K562 (cell line): ENCODE results near the gene MAGIX. TPM values are rescaled to one million over a fixed set of nuclear protein-coding genes. Genes with fewer than 3 reads are reported as not detected.

Source experiments
- ASH1L ChIP-seq: fragments of 450-650 bp; IDR thresholded peaks from 2 replicates; pipeline ENCODE4 v1.6.1; 2018; ENCODE audit warnings: borderline replicate concordance, mild to moderate bottlenecking, low read depth; ENCODE audit not compliant: partially characterized antibody
- ATF7 ChIP-seq: fragments of 450-650 bp; IDR thresholded peaks from 2 replicates; pipeline ENCODE4 v1.7.1; 2014; ENCODE audit warnings: mild to moderate bottlenecking, moderate library complexity
- CBX3 ChIP-seq, 2 experiments: IDR thresholded peaks; 1 replicate in 1 of 2; 2 replicates in 1 of 2; pipeline ENCODE4 v1.6.1; 2012; ENCODE audit warnings: inconsistent platforms in 2 of 2, low read length in 2 of 2, borderline replicate concordance in 1 of 2, control low read depth in 1 of 2
- CEBPG ChIP-seq, 3 experiments: fragments of 200-800 bp in 1 of 3; sonication (Bioruptor generic) in 1 of 3; sonication (generic) in 1 of 3; formaldehyde crosslinking in 1 of 3; IDR thresholded peaks in 2 of 3; conservative IDR thresholded peaks in 1 of 3; 2 replicates each; pipeline versions ENCODE4 v1.6.1 to v1.8.0; 2016 to 2022; ENCODE audit warnings: missing compliant biosample characterization in 2 of 3, missing genetic modification characterization in 2 of 3, mild to moderate bottlenecking in 1 of 3, missing genetic modification reagents in 1 of 3
- CREB1 ChIP-seq, 2 experiments: sonication (generic) in 1 of 2; formaldehyde crosslinking in 1 of 2; IDR thresholded peaks; 2 replicates each; pipeline versions ENCODE4 v1.6.1 to v1.8.0; 2012 to 2022; ENCODE audit warnings: inconsistent platforms in 1 of 2, mild to moderate bottlenecking in 1 of 2, missing genetic modification reagents in 1 of 2, moderate library complexity in 1 of 2
- GTF2A2 ChIP-seq: IDR thresholded peaks from 2 replicates; pipeline ENCODE4 v1.6.1; 2016; ENCODE audit warnings: mild to moderate bottlenecking, missing genetic modification characterization, missing compliant biosample characterization
- HIVEP1 ChIP-seq: fragments of 250-450 bp; sonication (Bioruptor Pico); IDR thresholded peaks from 2 replicates; pipeline ENCODE4 v1.4.0; 2020; ENCODE audit warnings: mild to moderate bottlenecking
- ILF3 ChIP-seq: fragments of 450-650 bp; IDR thresholded peaks from 2 replicates; pipeline ENCODE4 v1.6.1; 2018; ENCODE audit warnings: antibody characterized with exemption, mild to moderate bottlenecking, moderate library complexity, borderline replicate concordance
- MCM7 ChIP-seq, 2 experiments: fragments of 450-650 bp; IDR thresholded peaks; 2 replicates each; pipeline ENCODE4 v1.6.1; 2016 to 2018
- MECOM ChIP-seq: fragments of 250-450 bp; sonication (Bioruptor Pico); IDR thresholded peaks from 2 replicates; pipeline ENCODE4 v1.8.0; 2022; ENCODE audit warnings: inconsistent platforms
- MNT ChIP-seq, 2 experiments: fragments of 450-650 bp; conservative IDR thresholded peaks; 2 replicates each; pipeline ENCODE4 v1.6.1; 2017; ENCODE audit warnings: mild to moderate bottlenecking in 2 of 2, moderate library complexity in 2 of 2
- NCOA2 ChIP-seq, 2 experiments: fragments of 450-650 bp; IDR thresholded peaks; 2 replicates each; pipeline ENCODE4 v1.6.1; 2018; ENCODE audit warnings: mild to moderate bottlenecking in 2 of 2, moderate library complexity in 1 of 2; ENCODE audit not compliant: partially characterized antibody in 2 of 2
- RBBP5 ChIP-seq: fragments of 200-600 bp; sonication (generic); IDR thresholded peaks from 2 replicates; pipeline ENCODE4 v1.6.1; 2012; ENCODE audit warnings: borderline replicate concordance, mild to moderate bottlenecking, low read length, control low read depth, inconsistent platforms; ENCODE audit not compliant: insufficient read depth, poor library complexity, severe bottlenecking
- TAF1 ChIP-seq: IDR thresholded peaks from 2 replicates; pipeline ENCODE4 v1.6.1; 2011; ENCODE audit warnings: mild to moderate bottlenecking, low read length, moderate library complexity; ENCODE audit not compliant: insufficient read depth, control insufficient read depth, severe bottlenecking; ENCODE audit errors: extremely low read depth
- XRCC3 ChIP-seq: fragments of 450-650 bp; IDR thresholded peaks from 2 replicates; pipeline ENCODE4 v1.6.1; 2017; ENCODE audit warnings: mild to moderate bottlenecking, moderate library complexity
- ZBTB26 ChIP-seq: fragments of 450-650 bp; formaldehyde crosslinking; IDR thresholded peaks from 2 replicates; pipeline ENCODE4 v1.4.0; 2022; ENCODE audit warnings: missing genetic modification characterization
- ZNF316 ChIP-seq: fragments of 450-650 bp; IDR thresholded peaks from 2 replicates; pipeline ENCODE4 v1.6.1; 2016
- ZNF586 ChIP-seq: fragments of 450-650 bp; formaldehyde crosslinking; conservative IDR thresholded peaks from 2 replicates; pipeline ENCODE4 v1.4.0; 2020; ENCODE audit warnings: mild to moderate bottlenecking, moderate library complexity
- polyA plus RNA-seq, 8 experiments: library from polyadenylated mRNA; depleted of rRNA in 4 of 8; stranded (reverse) in 5 of 8; unstranded in 3 of 8; fragments of >200 nt; fragmentation: Nextera tagmentation in 2 of 8; fragmentation: Illumina TruSeq in 1 of 8; extraction: Ambion mirVana in 2 of 8; extraction: Trizol in 1 of 8; gene quantifications; 2 replicates each; pipeline versions ENCODE4 v1.2.1 to v1.2.3, GENCODE V29; 2011 to 2014; ENCODE audit warnings: inconsistent platforms in 1 of 8, missing spikeins in 1 of 8
- total RNA-seq, 7 experiments: library from RNA; depleted of rRNA in 6 of 7; stranded (reverse); fragments of >200 nt in 6 of 7; fragmentation: Illumina TruSeq in 2 of 7; extraction: Trizol in 2 of 7; gene quantifications; 2 replicates each; pipeline versions ENCODE4 v1.2.1 to v1.2.3, GENCODE V29; 2011 to 2021; ENCODE audit warnings: low replicate concordance in 1 of 7

Gene MAGIX
- total and polyA plus RNA-seq, 9 of the 15 experiments (the other 6 are each of a cell fraction or from before 2014, with no cell fraction given) = 0.08 to 3.5 (median 0.47) TPM

- no peak for TF ChIP-seq ZBTB26 (CRISPR knock-in tag)
- TF ChIP-seq GTF2A2 (tag) = no peak
- no peak for TF ChIP-seq RBBP5
- no peak for TF ChIP-seq XRCC3
- no peak for TF ChIP-seq ZNF316
- TF ChIP-seq ZNF586 (CRISPR knock-in tag) = no peak
- TF ChIP-seq MCM7 (IDR thresholded peaks at IDR 0.05) = no peak
- 0 out of 2 replicates have a peak, but pooled peaks have one; percentile 14 for TF ChIP-seq CREB1 (IDR thresholded peaks at IDR 0.05)
- peak; percentile 24; the same call in 1 of the 2 replicates for TF ChIP-seq CREB1 (CRISPR knock-in tag; IDR thresholded peaks at IDR 0.05)
- no peak for TF ChIP-seq ASH1L
- TF ChIP-seq CBX3 (IDR thresholded peaks at IDR 0.05; ENCODE audit: borderline replicate concordance in 1 of 2, low read length in 2 of 2) = no peak
- no peak for TF ChIP-seq MECOM (CRISPR knock-in tag)
- no peak for TF ChIP-seq MNT (conservative IDR thresholded peaks at IDR 0.05)
- TF ChIP-seq ATF7 = peak; percentile 53
- TF ChIP-seq TAF1 = peak; percentile 36
- no peak for TF ChIP-seq NCOA2 (IDR thresholded peaks at IDR 0.05; ENCODE audit: partially characterized antibody in 2 of 2)
- no peak for TF ChIP-seq CEBPG (CRISPR knock-in tag; IDR thresholded peaks at IDR 0.05)
- no peak for TF ChIP-seq CEBPG (tag; conservative IDR thresholded peaks at IDR 0.05 in 1 of 2, IDR thresholded peaks at IDR 0.05 in 1 of 2)
- no peak for TF ChIP-seq ILF3
- TF ChIP-seq HIVEP1 (CRISPR knock-in tag) = no peak
These were observed 23.8 kb downstream of the MAGIX start, which contains the start of gene PRICKLE3 (continued) for GRCh38 chrX:49186125-49187027.
